ENCODE measurements around the gene AQP1.

DNA sequence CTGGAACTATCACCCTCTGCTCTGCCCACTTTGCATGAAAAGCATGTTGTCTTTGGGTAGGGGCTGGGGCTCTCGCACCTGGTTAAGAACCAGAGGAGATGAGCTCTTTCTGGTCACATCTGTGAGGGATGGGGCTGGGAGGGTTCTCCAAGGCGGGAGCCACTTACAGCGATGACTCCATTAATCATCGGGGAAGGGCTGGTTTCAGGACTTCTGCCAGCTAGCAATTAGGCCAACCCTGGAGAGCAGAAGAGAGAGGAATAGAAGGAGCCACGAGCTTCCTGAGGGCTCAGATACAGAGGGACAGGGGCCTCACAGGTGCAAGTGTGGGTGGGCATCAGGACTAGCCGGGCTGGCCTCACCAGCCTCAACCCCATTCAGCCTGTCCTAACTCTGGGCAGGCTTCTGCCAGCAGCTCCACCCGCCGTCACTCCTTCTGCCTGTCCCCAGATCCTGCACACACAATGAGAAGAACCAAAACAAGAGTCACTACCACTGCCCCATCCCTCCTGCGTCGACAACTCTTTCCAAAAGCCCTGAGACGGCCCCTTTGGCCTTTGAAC lies 8.4 kb downstream of the AQP1 start:
- TF ChIP-seq TAF7 (optimal IDR thresholded peaks at IDR 0.05; ENCODE audit: borderline replicate concordance, low read depth, low read length) (no peak), POLR2A (IDR thresholded peaks at IDR 0.05; ENCODE audit: control extremely low read depth in 1 of 2, low read depth in 2 of 2, low read length in 2 of 2) (no peak), CREB1 (IDR thresholded peaks at IDR 0.05) (no peak), EP300 (IDR thresholded peaks at IDR 0.05; ENCODE audit: borderline replicate concordance in 1 of 2, low read depth in 2 of 2, low read length in 2 of 2) (no peak), ZNF274 (IDR thresholded peaks at IDR 0.05; ENCODE audit: borderline replicate concordance, extremely low read depth, low read length) (no peak), EZH2 (IDR thresholded peaks at IDR 0.05; ENCODE audit: low read depth, low read length, severe bottlenecking) (no peak)
- TF ChIP-seq, protein P1, sequence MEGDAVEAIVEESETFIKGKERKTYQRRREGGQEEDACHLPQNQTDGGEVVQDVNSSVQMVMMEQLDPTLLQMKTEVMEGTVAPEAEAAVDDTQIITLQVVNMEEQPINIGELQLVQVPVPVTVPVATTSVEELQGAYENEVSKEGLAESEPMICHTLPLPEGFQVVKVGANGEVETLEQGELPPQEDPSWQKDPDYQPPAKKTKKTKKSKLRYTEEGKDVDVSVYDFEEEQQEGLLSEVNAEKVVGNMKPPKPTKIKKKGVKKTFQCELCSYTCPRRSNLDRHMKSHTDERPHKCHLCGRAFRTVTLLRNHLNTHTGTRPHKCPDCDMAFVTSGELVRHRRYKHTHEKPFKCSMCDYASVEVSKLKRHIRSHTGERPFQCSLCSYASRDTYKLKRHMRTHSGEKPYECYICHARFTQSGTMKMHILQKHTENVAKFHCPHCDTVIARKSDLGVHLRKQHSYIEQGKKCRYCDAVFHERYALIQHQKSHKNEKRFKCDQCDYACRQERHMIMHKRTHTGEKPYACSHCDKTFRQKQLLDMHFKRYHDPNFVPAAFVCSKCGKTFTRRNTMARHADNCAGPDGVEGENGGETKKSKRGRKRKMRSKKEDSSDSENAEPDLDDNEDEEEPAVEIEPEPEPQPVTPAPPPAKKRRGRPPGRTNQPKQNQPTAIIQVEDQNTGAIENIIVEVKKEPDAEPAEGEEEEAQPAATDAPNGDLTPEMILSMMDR (IDR thresholded peaks at IDR 0.05; ENCODE audit: control extremely low read depth in 1 of 3, insufficient read depth in 1 of 3, low read depth in 1 of 3, low read length in 3 of 3): no peak
